K562 (cell line): ENCODE measurements around the gene TLX2. TPM values are rescaled to one million over a fixed set of nuclear protein-coding genes. Genes with fewer than 3 reads are reported as not detected.

Experiments
- ARHGAP35 ChIP-seq: fragments of 450-650 bp; IDR thresholded peaks from 2 replicates; pipeline ENCODE4 v1.6.1; 2018; ENCODE audit not compliant: partially characterized antibody
- CREM ChIP-seq: IDR thresholded peaks from 2 replicates; pipeline ENCODE4 v1.6.1; 2014; ENCODE audit warnings: antibody characterized with exemption, low read depth
- EWSR1 ChIP-seq: fragments of 450-650 bp; IDR thresholded peaks from 2 replicates; pipeline ENCODE4 v1.6.1; 2018; ENCODE audit warnings: borderline replicate concordance, mild to moderate bottlenecking, low read depth, moderate library complexity; ENCODE audit not compliant: partially characterized antibody
- EZH2 ChIP-seq: IDR thresholded peaks from 2 replicates; pipeline ENCODE4 v1.6.1; 2012; ENCODE audit warnings: low read depth, mild to moderate bottlenecking, inconsistent platforms, low read length, borderline replicate concordance
- FOXK2 ChIP-seq, 2 experiments: fragments of 450-650 bp; IDR thresholded peaks in 1 of 2; conservative IDR thresholded peaks in 1 of 2; 2 replicates each; pipeline ENCODE4 v1.6.1; 2016; ENCODE audit warnings: low read depth in 2 of 2, mild to moderate bottlenecking in 1 of 2
- IFI16 ChIP-seq: fragments of 250-450 bp; sonication (Bioruptor Pico); IDR thresholded peaks from 2 replicates; pipeline ENCODE4 v2.1.2; 2022; ENCODE audit warnings: mild to moderate bottlenecking, inconsistent platforms
- MIER1 ChIP-seq: fragments of 450-650 bp; IDR thresholded peaks from 2 replicates; pipeline ENCODE4 v1.6.1; 2016; ENCODE audit warnings: antibody characterized with exemption, mild to moderate bottlenecking, low read depth
- NFIX ChIP-seq: fragments of 250-450 bp; sonication (Bioruptor Pico); IDR thresholded peaks from 2 replicates; pipeline ENCODE4 v1.4.0; 2020; ENCODE audit warnings: low read depth, mild to moderate bottlenecking, moderate library complexity
- POLR2B ChIP-seq: fragments of 450-650 bp; IDR thresholded peaks from 2 replicates; pipeline ENCODE4 v1.6.1; 2018; ENCODE audit warnings: low read depth; ENCODE audit not compliant: partially characterized antibody
- POLR3A ChIP-seq: IDR thresholded peaks from 2 replicates; pipeline ENCODE4 v1.6.1; 2011; ENCODE audit warnings: borderline replicate concordance, mild to moderate bottlenecking, moderate library complexity; ENCODE audit not compliant: insufficient read length, insufficient read depth; ENCODE audit errors: extremely low read depth
- POU5F1 ChIP-seq: fragments of 150-350 bp; IDR thresholded peaks from 2 replicates; pipeline ENCODE4 v1.6.1; 2014; ENCODE audit warnings: borderline replicate concordance, low read length, low read depth, mild to moderate bottlenecking; ENCODE audit not compliant: partially characterized antibody
- PTBP1 ChIP-seq: fragments of 200-400 bp; formaldehyde crosslinking; IDR thresholded peaks from 2 replicates; pipeline ENCODE4 v1.6.1; 2017; ENCODE audit warnings: low read depth, low read length
- RBM15 ChIP-seq: fragments of 200-400 bp; formaldehyde crosslinking; IDR thresholded peaks from 2 replicates; pipeline ENCODE4 v1.6.1; 2018; ENCODE audit warnings: mild to moderate bottlenecking, low read length, moderate library complexity; ENCODE audit not compliant: insufficient read depth
- RBM17 ChIP-seq: fragments of 200-400 bp; formaldehyde crosslinking; IDR thresholded peaks from 2 replicates; pipeline ENCODE4 v1.6.1; 2017; ENCODE audit warnings: low read depth, mild to moderate bottlenecking, low read length, borderline replicate concordance
- SNRNP70 ChIP-seq: fragments of 200-400 bp; formaldehyde crosslinking; optimal IDR thresholded peaks from 2 replicates; pipeline ENCODE3; 2017; ENCODE audit warnings: low read depth, low read length
- WHSC1 ChIP-seq: IDR thresholded peaks from one replicate; pipeline ENCODE4 v1.6.1; 2012; ENCODE audit warnings: low read length, control low read depth, inconsistent platforms
- ZFP36 ChIP-seq: fragments of 150-350 bp; IDR thresholded peaks from 2 replicates; pipeline ENCODE4 v1.6.1; 2018; ENCODE audit warnings: low read length, low read depth; ENCODE audit not compliant: partially characterized antibody
- ZNF165 ChIP-seq: fragments of 250-450 bp; sonication (Bioruptor Pico); IDR thresholded peaks from 2 replicates; pipeline ENCODE4 v1.4.0; 2020; ENCODE audit warnings: borderline replicate concordance
- polyA plus RNA-seq, 8 experiments: library from polyadenylated mRNA; depleted of rRNA in 4 of 8; stranded (reverse) in 5 of 8; unstranded in 3 of 8; fragments of >200 nt; fragmentation: Nextera tagmentation in 2 of 8; fragmentation: Illumina TruSeq in 1 of 8; extraction: Ambion mirVana in 2 of 8; extraction: Trizol in 1 of 8; gene quantifications; 2 replicates each; pipeline versions ENCODE4 v1.2.1 to v1.2.3, GENCODE V29; 2011 to 2014; ENCODE audit warnings: inconsistent platforms in 1 of 8, missing spikeins in 1 of 8
- total RNA-seq, 7 experiments: library from RNA; depleted of rRNA in 6 of 7; stranded (reverse); fragments of >200 nt in 6 of 7; fragmentation: Illumina TruSeq in 2 of 7; extraction: Trizol in 2 of 7; gene quantifications; 2 replicates each; pipeline versions ENCODE4 v1.2.1 to v1.2.3, GENCODE V29; 2011 to 2021; ENCODE audit warnings: low replicate concordance in 1 of 7
- TF ChIP-seq, protein P1 (sequence below), 2 experiments: fragments of 450-650 bp in 1 of 2; sonication (generic) in 1 of 2; formaldehyde crosslinking in 1 of 2; IDR thresholded peaks in 1 of 2; conservative IDR thresholded peaks in 1 of 2; 2 replicates each; pipeline versions ENCODE4 v1.6.1 to v1.8.1; 2016 to 2023; ENCODE audit warnings: mild to moderate bottlenecking in 2 of 2, moderate library complexity in 2 of 2, inconsistent platforms in 1 of 2, missing genetic modification reagents in 1 of 2
- TF ChIP-seq, protein P2 (sequence below): fragments of 450-650 bp; IDR thresholded peaks from 2 replicates; pipeline ENCODE4 v1.6.1; 2016; ENCODE audit warnings: borderline replicate concordance
- TF ChIP-seq, protein P3 (sequence below): fragments of 450-650 bp; IDR thresholded peaks from 2 replicates; pipeline ENCODE4 v1.6.1; 2016; ENCODE audit warnings: mild to moderate bottlenecking

TLX2 gene
- total and polyA plus RNA-seq, 9 of the 15 experiments (the other 6 are each of a cell fraction or from before 2014, with no cell fraction given) = not detected

DNA sequence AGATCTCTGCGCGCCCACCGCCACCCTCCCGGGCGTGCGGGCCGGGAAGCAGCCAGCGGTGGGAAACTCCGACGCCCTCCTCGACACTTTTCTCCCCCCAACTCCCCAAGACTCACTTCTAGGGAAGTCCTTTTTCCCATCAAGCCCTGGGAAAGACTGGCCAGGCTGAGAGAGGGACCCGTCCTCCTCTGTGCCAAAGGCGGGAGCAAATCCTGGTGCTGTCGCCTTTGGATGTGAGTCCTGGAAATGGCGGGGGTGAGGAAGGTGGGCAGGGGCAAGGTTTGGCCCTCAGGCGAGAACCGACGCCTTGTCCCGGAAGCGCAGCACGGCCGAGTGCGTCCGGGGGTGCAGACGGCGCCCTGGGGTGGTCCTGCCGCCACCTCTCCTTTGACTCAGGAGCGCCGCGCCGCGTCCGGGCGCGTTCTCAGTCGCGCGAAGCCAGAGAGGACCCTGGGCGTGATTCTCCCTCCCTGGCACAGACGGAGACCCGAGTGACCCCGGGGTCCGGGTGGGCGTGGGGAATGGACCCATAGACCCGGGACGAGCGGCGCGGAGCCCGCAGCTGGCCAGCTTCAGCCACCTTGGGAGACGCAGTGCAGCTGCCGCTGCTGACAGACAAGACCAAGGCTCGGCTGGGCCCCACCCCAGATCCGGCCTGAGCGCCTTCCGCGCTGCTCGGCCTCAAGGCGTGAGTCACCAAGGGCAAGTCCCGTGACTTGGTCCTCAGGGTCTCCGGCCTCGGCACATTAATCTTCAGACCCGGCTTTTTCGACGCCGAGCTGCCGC lies 11.3 kb upstream of the TLX2 start (continued):
- TF ChIP-seq, protein P1, sequence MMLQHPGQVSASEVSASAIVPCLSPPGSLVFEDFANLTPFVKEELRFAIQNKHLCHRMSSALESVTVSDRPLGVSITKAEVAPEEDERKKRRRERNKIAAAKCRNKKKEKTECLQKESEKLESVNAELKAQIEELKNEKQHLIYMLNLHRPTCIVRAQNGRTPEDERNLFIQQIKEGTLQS (IDR thresholded peaks at IDR 0.05) = peak; percentile 96
- TF ChIP-seq, protein P1 (CRISPR knock-in tag; conservative IDR thresholded peaks at IDR 0.05) = peak; percentile 90
- TF ChIP-seq POU5F1 (no peak), POLR3A (no peak), ZNF165 (CRISPR knock-in tag) (no peak), CREM (peak; percentile 29; the same call in 1 of the 2 replicates), NFIX (CRISPR knock-in tag) (no peak), WHSC1 (no peak), IFI16 (no peak), MIER1 (no peak), RBM15 (no peak), EZH2 (no peak), ARHGAP35 (no peak), POLR2B (no peak), RBM17 (no peak), ZFP36 (no peak), EWSR1 (no peak), FOXK2 (conservative IDR thresholded peaks at IDR 0.05 in 1 of 2, IDR thresholded peaks at IDR 0.05 in 1 of 2; ENCODE audit: low read depth in 2 of 2) (peak in 1 of 2 experiments; percentile 55; a peak in 1 of 4 replicates), PTBP1 (no peak), SNRNP70 (no peak)
- TF ChIP-seq, protein P2, sequence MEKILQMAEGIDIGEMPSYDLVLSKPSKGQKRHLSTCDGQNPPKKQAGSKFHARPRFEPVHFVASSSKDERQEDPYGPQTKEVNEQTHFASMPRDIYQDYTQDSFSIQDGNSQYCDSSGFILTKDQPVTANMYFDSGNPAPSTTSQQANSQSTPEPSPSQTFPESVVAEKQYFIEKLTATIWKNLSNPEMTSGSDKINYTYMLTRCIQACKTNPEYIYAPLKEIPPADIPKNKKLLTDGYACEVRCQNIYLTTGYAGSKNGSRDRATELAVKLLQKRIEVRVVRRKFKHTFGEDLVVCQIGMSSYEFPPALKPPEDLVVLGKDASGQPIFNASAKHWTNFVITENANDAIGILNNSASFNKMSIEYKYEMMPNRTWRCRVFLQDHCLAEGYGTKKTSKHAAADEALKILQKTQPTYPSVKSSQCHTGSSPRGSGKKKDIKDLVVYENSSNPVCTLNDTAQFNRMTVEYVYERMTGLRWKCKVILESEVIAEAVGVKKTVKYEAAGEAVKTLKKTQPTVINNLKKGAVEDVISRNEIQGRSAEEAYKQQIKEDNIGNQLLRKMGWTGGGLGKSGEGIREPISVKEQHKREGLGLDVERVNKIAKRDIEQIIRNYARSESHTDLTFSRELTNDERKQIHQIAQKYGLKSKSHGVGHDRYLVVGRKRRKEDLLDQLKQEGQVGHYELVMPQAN = no peak
- TF ChIP-seq, protein P3, sequence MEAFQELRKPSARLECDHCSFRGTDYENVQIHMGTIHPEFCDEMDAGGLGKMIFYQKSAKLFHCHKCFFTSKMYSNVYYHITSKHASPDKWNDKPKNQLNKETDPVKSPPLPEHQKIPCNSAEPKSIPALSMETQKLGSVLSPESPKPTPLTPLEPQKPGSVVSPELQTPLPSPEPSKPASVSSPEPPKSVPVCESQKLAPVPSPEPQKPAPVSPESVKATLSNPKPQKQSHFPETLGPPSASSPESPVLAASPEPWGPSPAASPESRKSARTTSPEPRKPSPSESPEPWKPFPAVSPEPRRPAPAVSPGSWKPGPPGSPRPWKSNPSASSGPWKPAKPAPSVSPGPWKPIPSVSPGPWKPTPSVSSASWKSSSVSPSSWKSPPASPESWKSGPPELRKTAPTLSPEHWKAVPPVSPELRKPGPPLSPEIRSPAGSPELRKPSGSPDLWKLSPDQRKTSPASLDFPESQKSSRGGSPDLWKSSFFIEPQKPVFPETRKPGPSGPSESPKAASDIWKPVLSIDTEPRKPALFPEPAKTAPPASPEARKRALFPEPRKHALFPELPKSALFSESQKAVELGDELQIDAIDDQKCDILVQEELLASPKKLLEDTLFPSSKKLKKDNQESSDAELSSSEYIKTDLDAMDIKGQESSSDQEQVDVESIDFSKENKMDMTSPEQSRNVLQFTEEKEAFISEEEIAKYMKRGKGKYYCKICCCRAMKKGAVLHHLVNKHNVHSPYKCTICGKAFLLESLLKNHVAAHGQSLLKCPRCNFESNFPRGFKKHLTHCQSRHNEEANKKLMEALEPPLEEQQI = no peak
